CD14-positive monocyte (primary cell): Measurements from ENCODE around the gene GIPC3. TPM values are rescaled to one million over a fixed set of nuclear protein-coding genes. Genes with fewer than 3 reads are reported as not detected.

Experiments
- DNase-seq, 3 donors: peaks; one replicate each; pipeline ENCODE4 v3.0.0-alpha.2; 2011 to 2022
- H2AFZ ChIP-seq: 2 replicates; pipeline ENCODE4 v1.6.0; 2012; ENCODE audit warnings: mild to moderate bottlenecking, low read depth, low read length, inconsistent platforms; ENCODE audit not compliant: insufficient read depth, poor library complexity, severe bottlenecking
- H3K27ac ChIP-seq, 2 donors: 1 replicate in 1 of 2; 2 replicates in 1 of 2; pipeline ENCODE4 v1.5.1; 2012 to 2013; ENCODE audit warnings: low read length in 2 of 2, control low read depth in 1 of 2, inconsistent platforms in 1 of 2, low read depth in 1 of 2, mild to moderate bottlenecking in 1 of 2
- H3K27me3 ChIP-seq, 2 donors: one replicate each; pipeline versions ENCODE4 v1.6.0 to v1.6.1; 2011 to 2013; ENCODE audit warnings: low read length in 2 of 2; ENCODE audit not compliant: control insufficient read depth in 2 of 2, insufficient read depth in 2 of 2
- H3K36me3 ChIP-seq, 2 donors: replicated peaks in 1 of 2; 1 replicate in 1 of 2; 2 replicates in 1 of 2; pipeline versions ENCODE4 v1.5.1 to v1.6.1; 2012 to 2013; ENCODE audit warnings: low read length in 2 of 2, control low read depth in 1 of 2, inconsistent platforms in 1 of 2, mild to moderate bottlenecking in 1 of 2; ENCODE audit not compliant: insufficient read depth in 2 of 2, control insufficient read depth in 1 of 2
- H3K4me1 ChIP-seq, 2 donors: 1 replicate in 1 of 2; 2 replicates in 1 of 2; pipeline versions ENCODE4 v1.5.1 to v1.6.1; 2012 to 2013; ENCODE audit warnings: low read length in 2 of 2, control low read depth in 1 of 2, inconsistent platforms in 1 of 2, mild to moderate bottlenecking in 1 of 2, moderate library complexity in 1 of 2; ENCODE audit not compliant: insufficient read depth in 2 of 2, control insufficient read depth in 1 of 2
- H3K4me2 ChIP-seq: replicated peaks from 2 replicates; pipeline ENCODE3; 2012; ENCODE audit warnings: low read length, moderate library complexity, mild to moderate bottlenecking; ENCODE audit not compliant: poor library complexity, severe bottlenecking; ENCODE audit errors: extremely low read depth
- H3K4me3 ChIP-seq, 3 experiments: fragments of 200-600 bp in 1 of 3; sonication (generic) in 1 of 3; replicated peaks in 1 of 3; 1 replicate in 2 of 3; 2 replicates in 1 of 3; pipeline ENCODE4 v1.5.1; 2011 to 2013; ENCODE audit warnings: low read length in 3 of 3, mild to moderate bottlenecking in 3 of 3, control low read depth in 2 of 3, low read depth in 2 of 3, inconsistent platforms in 1 of 3, moderate library complexity in 1 of 3
- H3K79me2 ChIP-seq: 2 replicates; pipeline ENCODE4 v1.6.0; 2012; ENCODE audit warnings: mild to moderate bottlenecking, control low read depth, inconsistent platforms, low read length, moderate library complexity; ENCODE audit not compliant: insufficient read depth
- H3K9ac ChIP-seq: 2 replicates; pipeline ENCODE4 v1.6.0; 2017; ENCODE audit warnings: low read length, mild to moderate bottlenecking; ENCODE audit not compliant: insufficient read depth, poor library complexity, severe bottlenecking
- H3K9me3 ChIP-seq, 2 donors: replicated peaks in 1 of 2; 1 replicate in 1 of 2; 2 replicates in 1 of 2; pipeline versions ENCODE4 v1.5.1 to v1.6.1; 2012 to 2013; ENCODE audit warnings: low read length in 2 of 2, control low read depth in 1 of 2; ENCODE audit not compliant: control insufficient read depth in 1 of 2, insufficient read depth in 1 of 2
- H4K20me1 ChIP-seq: 2 replicates; pipeline ENCODE4 v1.6.0; 2012; ENCODE audit warnings: mild to moderate bottlenecking, low read length, control low read depth, moderate library complexity; ENCODE audit not compliant: insufficient read depth
- H3K27ac Mint-ChIP-seq, 7 donors: one replicate each; pipeline ENCODE4 v1.8.0; 2020; ENCODE audit warnings: mild to moderate bottlenecking in 7 of 7, mixed read lengths in 7 of 7, moderate library complexity in 6 of 7, inconsistent platforms in 2 of 7
- H3K27me3 Mint-ChIP-seq, 3 donors: one replicate each; pipeline ENCODE4 v1.8.0; 2021 to 2022; ENCODE audit warnings: low read depth in 3 of 3, mild to moderate bottlenecking in 3 of 3, mixed read lengths in 3 of 3, moderate library complexity in 3 of 3, inconsistent platforms in 1 of 3
- H3K36me3 Mint-ChIP-seq, 2 donors: one replicate each; pipeline ENCODE4 v1.8.0; 2020; ENCODE audit warnings: mixed read lengths in 2 of 2, inconsistent platforms in 1 of 2, mild to moderate bottlenecking in 1 of 2
- H3K4me1 Mint-ChIP-seq: one replicate; pipeline ENCODE4 v1.8.0; 2020; ENCODE audit warnings: mild to moderate bottlenecking, mixed read lengths
- H3K4me3 Mint-ChIP-seq, 2 donors: one replicate each; pipeline ENCODE4 v1.8.0; 2020; ENCODE audit warnings: mild to moderate bottlenecking in 2 of 2, mixed read lengths in 2 of 2, moderate library complexity in 1 of 2
- H3K9me3 Mint-ChIP-seq, 7 donors: one replicate each; pipeline ENCODE4 v1.8.0; 2020 to 2022; ENCODE audit warnings: mixed read lengths in 7 of 7, mild to moderate bottlenecking in 6 of 7, moderate library complexity in 6 of 7, inconsistent platforms in 2 of 7
- WGBS: methylation state at CpG from one replicate; pipeline ENCODE4 v1.1.5; 2013; ENCODE audit warnings: missing lambda C conversion rate; ENCODE audit not compliant: insufficient coverage; 5-methylcytosine and 5-hydroxymethylcytosine counted together
- intact Hi-C, 2 donors: fragments of 100-400 bp; cut with micrococcal nuclease; formaldehyde crosslinking; loops; one replicate each; pipeline versions ENCODE4 v1.15.0 to v1.15.1; 2023
- polyA plus RNA-seq, 3 donors: library from polyadenylated mRNA; depleted of rRNA in 1 of 3; unstranded in 2 of 3; stranded (reverse) in 1 of 3; fragments of 300-500 nt in 2 of 3; fragments of >200 nt in 1 of 3; fragmentation: Illumina TruSeq in 2 of 3; gene quantifications; 1 replicate in 2 of 3; 2 replicates in 1 of 3; pipeline ENCODE4 v1.2.3, GENCODE V29; 2012 to 2021
- TF ChIP-seq, protein P1 (sequence below): fragments of 200-600 bp; IDR thresholded peaks from one replicate; pipeline ENCODE4 v1.8.0; 2022; ENCODE audit warnings: antibody characterized with exemption, mild to moderate bottlenecking

Gene GIPC3
- polyA plus RNA-seq, 3 donors: 0.03 TPM; not detected in 2

DNA sequence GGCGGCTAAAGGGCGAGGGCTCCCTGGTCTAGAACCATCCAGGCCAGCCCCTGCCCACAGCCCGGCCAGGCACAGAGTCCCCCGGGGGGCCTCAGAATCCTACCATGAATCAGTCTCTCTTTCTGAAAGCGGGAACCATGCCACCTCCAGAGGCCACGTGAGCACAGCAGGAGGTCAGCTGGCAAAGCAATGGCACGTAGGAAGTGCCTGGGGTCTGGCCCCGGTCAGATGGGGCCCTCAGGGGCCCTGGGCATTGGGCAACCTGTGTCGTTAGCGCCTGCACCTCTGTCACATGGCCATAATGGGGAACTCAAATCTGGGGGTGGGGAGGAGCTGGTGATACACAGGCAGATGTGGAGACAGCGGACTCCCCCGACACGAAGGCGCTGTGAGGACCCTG, 36.7 kb upstream of the GIPC3 start:
- peak; percentile 94 to 96 (median 96) for DNase-seq
- H3K27ac Mint-ChIP-seq: peak overlapping the region; percentile 93 to 99 (median 97)
- intact Hi-C loops: loop anchor here (1.0 to 5.0 kb wide), 4 partner anchors 9 to 79 kb away; partner anchors contain the start of genes CACTIN (in 1 of the 2) and MFSD12 (in 1 of the 2)
- no peaks in the 10 kb centered on the region for H3K27me3 ChIP-seq
- peak overlapping the region; percentile 67 to 68 for H3K4me3 Mint-ChIP-seq
- H3K9me3 Mint-ChIP-seq: peaks cover 0 to 2% (median 0%) of the 10 kb centered on the region in 7 donors
- no peak overlapping the region for H2AFZ ChIP-seq
- H3K4me1 ChIP-seq: peaks cover 49 to 61% of the 10 kb centered on the region in 2 donors
- peaks cover 46% of the 10 kb centered on the region for H3K4me1 Mint-ChIP-seq
- peak overlapping the region; percentile 89 to 98 for H3K27ac ChIP-seq
- H3K9me3 ChIP-seq: no peaks in the 10 kb centered on the region
- peaks cover 37 to 49% of the 10 kb centered on the region in 2 donors for H3K36me3 Mint-ChIP-seq
- H3K36me3 ChIP-seq: peaks cover 38 to 55% of the 10 kb centered on the region in 2 donors
- WGBS: 20% methylated on average over 10 of the region's 14 CpGs
- H4K20me1 ChIP-seq: peaks cover 48% of the 10 kb centered on the region
- no peaks in the 10 kb centered on the region for H3K27me3 Mint-ChIP-seq
- H3K79me2 ChIP-seq: peaks cover 45% of the 10 kb centered on the region
- H3K4me2 ChIP-seq: peak overlapping the region; percentile 66
- H3K4me3 ChIP-seq: peak overlapping the region in 1 of 3 experiments; percentile 44
- TF ChIP-seq, protein P1, sequence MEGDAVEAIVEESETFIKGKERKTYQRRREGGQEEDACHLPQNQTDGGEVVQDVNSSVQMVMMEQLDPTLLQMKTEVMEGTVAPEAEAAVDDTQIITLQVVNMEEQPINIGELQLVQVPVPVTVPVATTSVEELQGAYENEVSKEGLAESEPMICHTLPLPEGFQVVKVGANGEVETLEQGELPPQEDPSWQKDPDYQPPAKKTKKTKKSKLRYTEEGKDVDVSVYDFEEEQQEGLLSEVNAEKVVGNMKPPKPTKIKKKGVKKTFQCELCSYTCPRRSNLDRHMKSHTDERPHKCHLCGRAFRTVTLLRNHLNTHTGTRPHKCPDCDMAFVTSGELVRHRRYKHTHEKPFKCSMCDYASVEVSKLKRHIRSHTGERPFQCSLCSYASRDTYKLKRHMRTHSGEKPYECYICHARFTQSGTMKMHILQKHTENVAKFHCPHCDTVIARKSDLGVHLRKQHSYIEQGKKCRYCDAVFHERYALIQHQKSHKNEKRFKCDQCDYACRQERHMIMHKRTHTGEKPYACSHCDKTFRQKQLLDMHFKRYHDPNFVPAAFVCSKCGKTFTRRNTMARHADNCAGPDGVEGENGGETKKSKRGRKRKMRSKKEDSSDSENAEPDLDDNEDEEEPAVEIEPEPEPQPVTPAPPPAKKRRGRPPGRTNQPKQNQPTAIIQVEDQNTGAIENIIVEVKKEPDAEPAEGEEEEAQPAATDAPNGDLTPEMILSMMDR: no peak
- H3K9ac ChIP-seq: peak overlapping the region; percentile 54

DNA sequence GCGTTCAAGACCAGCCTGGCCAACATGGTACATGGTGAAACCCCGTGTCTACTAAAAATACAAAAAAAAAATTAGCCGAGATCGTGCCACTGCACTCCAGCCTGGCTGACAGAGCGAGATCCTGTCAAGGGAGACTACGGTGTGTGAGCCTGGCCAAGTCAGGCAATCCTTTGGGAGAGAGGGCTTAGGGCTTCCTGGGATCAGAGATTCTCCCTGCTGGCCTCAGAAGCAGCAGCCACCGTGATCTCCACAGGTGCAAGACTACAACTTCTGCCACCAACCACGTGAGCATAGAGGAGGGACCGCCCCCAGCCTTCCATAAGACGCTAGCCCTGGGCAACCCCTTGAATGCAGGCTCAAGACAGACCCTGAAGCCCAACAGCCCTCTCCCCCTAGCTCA, 35.5 kb upstream of the GIPC3 start:
- peaks cover 0 to 2% (median 0%) of the 10 kb centered on the region in 7 donors for H3K9me3 Mint-ChIP-seq
- no peak overlapping the region for H3K4me3 Mint-ChIP-seq
- no peak for DNase-seq
- whole genome bisulfite sequencing: 92% methylated on average over 7 of the region's 10 CpGs
- H3K4me1 Mint-ChIP-seq: peaks cover 54% of the 10 kb centered on the region
- TF ChIP-seq, protein P1: no peak
- H3K27me3 ChIP-seq: no peaks in the 10 kb centered on the region
- peak overlapping the region; percentile 28 to 44 for H3K27ac ChIP-seq
- no peak overlapping the region for H3K4me2 ChIP-seq
- no peak overlapping the region for H3K4me3 ChIP-seq
- intact Hi-C loops: loop anchor here (5.0 kb wide), 4 partner anchors 32 to 77 kb away; partner anchors contain the start of genes CACTIN (in 1 of the 2) and FZR1 (in 1 of the 2)
- H3K79me2 ChIP-seq: peaks cover 57% of the 10 kb centered on the region
- H3K36me3 Mint-ChIP-seq: peaks cover 37 to 47% of the 10 kb centered on the region in 2 donors
- H3K9me3 ChIP-seq: no peaks in the 10 kb centered on the region
- no peak overlapping the region for H3K9ac ChIP-seq
- peaks cover 27 to 43% of the 10 kb centered on the region in 2 donors for H3K36me3 ChIP-seq
- H3K27me3 Mint-ChIP-seq: no peaks in the 10 kb centered on the region
- H4K20me1 ChIP-seq: peaks cover 35% of the 10 kb centered on the region
- H2AFZ ChIP-seq: no peak overlapping the region
- peaks cover 61 to 72% of the 10 kb centered on the region in 2 donors for H3K4me1 ChIP-seq
- H3K27ac Mint-ChIP-seq: peak overlapping the region; percentile 93 to 99 (median 97)
